HG03097 (cell line): ENCODE measurements around the gene MYO9A.

Experiments used
- ATAC-seq: cut with Tn5 transposase; IDR thresholded peaks from one replicate; pipeline ENCODE4 v1.9.1; 2021; ENCODE audit not compliant: unreplicated experiment, low FRiP score

MYO9A gene

GRCh38 chr15:71997691-71998090, 120.3 kb downstream of the MYO9A start:
- ATAC-seq: no peak

GRCh38 chr15:71975816-71976150, 142.2 kb downstream of the MYO9A start:
- ATAC-seq: no peak

GRCh38 chr15:71974211-71974610, 143.7 kb downstream of the MYO9A start:
- ATAC-seq: no peak

- ATAC-seq: no peak
These were observed 144.6 kb downstream of the MYO9A start for GRCh38 chr15:71973366-71973765.

- ATAC-seq: no peak
These were observed 146.0 kb downstream of the MYO9A start for GRCh38 chr15:71971905-71972304.

- no peak for ATAC-seq
These were observed 147.5 kb downstream of the MYO9A start for GRCh38 chr15:71970435-71970834.

- no peak for ATAC-seq
These were observed 155.4 kb downstream of the MYO9A start for GRCh38 chr15:71962537-71962936.

GRCh38 chr15:71957026-71957425, 160.9 kb downstream of the MYO9A start:
- no peak for ATAC-seq

- ATAC-seq: no peak
These were observed 166.8 kb downstream of the MYO9A start for GRCh38 chr15:71951134-71951533.

- no peak for ATAC-seq
These were observed 172.9 kb downstream of the MYO9A start for GRCh38 chr15:71945012-71945411.

GRCh38 chr15:71943806-71944205, 174.1 kb downstream of the MYO9A start:
- no peak for ATAC-seq

- ATAC-seq: no peak
These were observed 177.9 kb downstream of the MYO9A start for GRCh38 chr15:71939981-71940588.

GRCh38 chr15:71937650-71938311, 180.2 kb downstream of the MYO9A start:
- ATAC-seq: no peak

- ATAC-seq: no peak
These were observed 183.5 kb downstream of the MYO9A start for GRCh38 chr15:71934446-71934845.

GRCh38 chr15:71932689-71933088, 185.3 kb downstream of the MYO9A start:
- no peak for ATAC-seq

- no peak for ATAC-seq
These were observed 186.7 kb downstream of the MYO9A start for GRCh38 chr15:71931261-71931660.

- no peak for ATAC-seq
These were observed 192.8 kb downstream of the MYO9A start for GRCh38 chr15:71925145-71925544.

GRCh38 chr15:71921191-71921590, 196.8 kb downstream of the MYO9A start:
- ATAC-seq: no peak

GRCh38 chr15:71920573-71920972, 197.4 kb downstream of the MYO9A start:
- no peak for ATAC-seq

GRCh38 chr15:71916834-71917233, 201.1 kb downstream of the MYO9A start:
- ATAC-seq: no peak

- no peak for ATAC-seq
These were observed 203.9 kb downstream of the MYO9A start for GRCh38 chr15:71914092-71914491.

- no peak for ATAC-seq
These were observed 218.3 kb downstream of the MYO9A start for GRCh38 chr15:71899674-71900073.

GRCh38 chr15:71893691-71894090, 224.3 kb downstream of the MYO9A start:
- ATAC-seq: no peak
